Measurements from ENCODE around the gene LRIG2.
"Not testable (repeated sequence)": the region's sequence is repeated elsewhere in the genome, so short reads cannot be mapped to it uniquely, and the experiment has no call there.

LRIG2 gene, protein sequence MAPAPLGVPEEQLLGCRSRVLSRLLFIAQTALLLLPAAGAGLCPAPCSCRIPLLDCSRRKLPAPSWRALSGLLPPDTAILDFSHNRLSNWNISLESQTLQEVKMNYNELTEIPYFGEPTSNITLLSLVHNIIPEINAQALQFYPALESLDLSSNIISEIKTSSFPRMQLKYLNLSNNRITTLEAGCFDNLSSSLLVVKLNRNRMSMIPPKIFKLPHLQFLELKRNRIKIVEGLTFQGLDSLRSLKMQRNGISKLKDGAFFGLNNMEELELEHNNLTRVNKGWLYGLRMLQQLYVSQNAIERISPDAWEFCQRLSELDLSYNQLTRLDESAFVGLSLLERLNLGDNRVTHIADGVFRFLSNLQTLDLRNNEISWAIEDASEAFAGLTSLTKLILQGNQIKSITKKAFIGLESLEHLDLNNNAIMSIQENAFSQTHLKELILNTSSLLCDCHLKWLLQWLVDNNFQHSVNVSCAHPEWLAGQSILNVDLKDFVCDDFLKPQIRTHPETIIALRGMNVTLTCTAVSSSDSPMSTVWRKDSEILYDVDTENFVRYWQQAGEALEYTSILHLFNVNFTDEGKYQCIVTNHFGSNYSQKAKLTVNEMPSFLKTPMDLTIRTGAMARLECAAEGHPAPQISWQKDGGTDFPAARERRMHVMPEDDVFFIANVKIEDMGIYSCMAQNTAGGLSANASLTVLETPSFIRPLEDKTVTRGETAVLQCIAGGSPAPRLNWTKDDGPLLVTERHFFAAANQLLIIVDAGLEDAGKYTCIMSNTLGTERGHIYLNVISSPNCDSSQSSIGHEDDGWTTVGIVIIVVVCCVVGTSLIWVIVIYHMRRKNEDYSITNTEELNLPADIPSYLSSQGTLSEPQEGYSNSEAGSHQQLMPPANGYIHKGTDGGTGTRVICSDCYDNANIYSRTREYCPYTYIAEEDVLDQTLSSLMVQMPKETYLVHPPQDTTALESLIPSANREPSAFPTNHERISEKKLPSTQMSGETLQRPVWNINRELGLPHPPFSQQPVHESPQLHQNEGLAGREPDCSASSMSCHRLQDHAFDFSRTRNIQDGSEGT

DNA sequence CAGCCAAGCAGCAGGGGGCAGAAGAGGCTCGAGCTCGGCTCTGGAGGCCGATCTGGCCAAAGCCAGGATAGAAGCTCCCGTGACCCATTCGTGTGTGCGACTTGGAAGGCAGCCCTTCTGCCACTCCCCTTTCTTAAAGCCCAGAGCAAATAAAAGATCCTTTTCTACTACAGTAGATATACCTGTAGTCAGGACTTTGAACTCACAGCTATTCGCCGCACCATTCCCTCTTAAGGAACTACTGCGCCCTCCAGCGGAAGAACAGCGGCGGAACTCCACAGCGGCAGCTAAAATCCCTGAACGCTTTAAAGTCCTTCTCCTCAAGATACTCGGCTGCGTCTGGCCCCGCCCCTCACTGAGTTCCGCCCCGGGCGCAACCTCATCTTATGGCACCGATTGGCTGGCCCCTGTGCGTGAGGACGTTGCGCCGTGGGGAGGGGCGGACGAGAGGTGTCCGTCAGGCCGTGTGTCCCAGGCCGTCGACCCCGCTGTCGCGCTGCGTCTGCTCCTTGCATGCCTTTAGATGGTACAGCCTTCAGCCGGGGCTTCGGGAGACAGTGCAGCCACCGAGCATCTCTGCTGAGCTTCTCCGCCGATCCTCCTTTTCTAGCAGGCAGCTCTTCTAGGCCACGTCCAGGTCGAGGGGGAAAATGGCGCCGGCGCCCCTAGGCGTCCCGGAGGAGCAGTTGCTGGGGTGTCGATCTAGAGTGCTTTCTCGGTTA is at the start of gene LRIG2:
LRIG2 (plus strand) TSS at position 442 of the 722 bp plus-strand sequence; CDS start at position 651, 209 bp downstream.
- DNase-seq = peak; percentile 98

GRCh38 chr1:113023316-113023715 is 49.7 kb upstream of the LRIG2 start:
- not testable (repeated sequence) for DNase-seq

DNA sequence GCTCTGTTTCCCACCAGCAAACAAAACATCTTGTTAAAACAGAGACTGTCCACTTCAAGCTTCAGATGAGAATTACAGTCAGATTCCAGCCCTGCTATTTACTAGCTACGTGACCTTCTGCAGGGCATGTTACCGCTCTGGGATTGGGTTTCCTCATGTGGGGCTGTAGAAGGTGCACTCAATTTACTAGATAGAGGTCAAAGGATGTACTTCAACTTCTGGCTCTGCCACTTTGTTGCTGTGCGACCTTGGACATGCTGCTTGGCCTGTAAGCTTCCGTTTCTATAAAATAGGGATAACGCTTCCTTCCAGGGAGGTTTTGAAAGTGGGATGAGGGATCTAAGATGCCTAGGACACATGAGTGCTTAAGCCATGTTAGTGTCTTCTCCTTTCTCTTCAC is 46.0 kb upstream of the LRIG2 start:
- DNase-seq = no peak

DNA sequence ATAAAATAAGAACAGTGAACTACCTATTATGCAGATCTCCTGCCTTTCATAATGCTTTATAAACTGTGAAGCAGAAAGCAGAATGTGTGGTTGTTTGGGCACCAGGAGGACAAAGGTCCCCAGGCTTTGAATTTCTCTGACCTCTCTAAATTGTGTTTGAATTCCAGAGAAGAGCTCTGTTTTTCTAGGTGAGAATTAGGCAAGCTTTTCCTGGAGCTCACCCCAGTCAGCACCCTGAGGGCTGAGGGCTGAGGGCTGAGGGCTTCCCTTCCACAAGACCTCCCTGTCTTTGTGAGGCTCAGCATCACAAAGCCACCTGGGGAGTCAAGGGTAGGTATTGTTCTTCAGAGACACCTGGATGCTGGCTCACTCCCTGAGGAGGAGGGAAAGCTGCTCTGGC is 45.5 kb upstream of the LRIG2 start:
- no peak for DNase-seq

DNA sequence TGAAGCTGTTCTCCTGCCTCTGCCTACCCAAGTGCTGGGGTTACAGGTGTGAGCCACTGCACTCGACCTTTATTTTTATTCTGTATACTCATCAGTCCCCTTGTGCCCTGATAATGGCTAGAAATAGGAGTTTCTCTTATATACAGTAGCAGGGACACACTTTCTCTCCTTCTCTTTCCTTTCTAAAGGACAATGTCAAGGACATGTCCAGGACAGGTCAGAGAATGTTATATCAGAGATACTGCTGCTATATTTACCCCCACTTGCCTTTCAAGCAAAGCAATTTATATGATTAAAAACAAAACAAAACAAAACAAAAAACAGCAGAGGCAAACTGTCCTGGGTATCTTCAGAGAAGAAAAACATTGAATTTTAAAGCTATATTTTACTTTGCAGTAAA is 43.2 kb upstream of the LRIG2 start:
- no peak for DNase-seq

GRCh38 chr1:113031171-113031933 is 41.6 kb upstream of the LRIG2 start:
- no peak for DNase-seq

DNA sequence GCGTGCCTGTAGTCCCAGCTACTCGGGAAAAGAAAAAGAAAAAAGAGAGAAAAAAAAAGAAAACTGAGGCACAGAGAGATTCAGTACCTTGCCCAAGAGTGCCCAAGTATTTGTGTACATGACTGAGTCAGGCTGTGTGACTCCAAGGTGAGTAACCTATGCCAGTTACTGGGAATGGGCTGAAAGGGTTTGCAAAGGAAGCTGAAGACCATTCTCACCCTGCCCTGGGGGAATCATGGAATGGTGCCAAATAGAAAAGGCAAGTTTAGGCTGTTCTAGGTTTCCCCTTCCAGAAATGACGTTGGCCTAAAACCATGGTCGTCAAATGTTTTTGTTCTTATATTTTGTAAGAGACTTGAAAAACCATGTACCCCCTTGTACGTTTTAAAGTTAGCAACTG is 37.9 kb upstream of the LRIG2 start:
- DNase-seq = no peak

DNA sequence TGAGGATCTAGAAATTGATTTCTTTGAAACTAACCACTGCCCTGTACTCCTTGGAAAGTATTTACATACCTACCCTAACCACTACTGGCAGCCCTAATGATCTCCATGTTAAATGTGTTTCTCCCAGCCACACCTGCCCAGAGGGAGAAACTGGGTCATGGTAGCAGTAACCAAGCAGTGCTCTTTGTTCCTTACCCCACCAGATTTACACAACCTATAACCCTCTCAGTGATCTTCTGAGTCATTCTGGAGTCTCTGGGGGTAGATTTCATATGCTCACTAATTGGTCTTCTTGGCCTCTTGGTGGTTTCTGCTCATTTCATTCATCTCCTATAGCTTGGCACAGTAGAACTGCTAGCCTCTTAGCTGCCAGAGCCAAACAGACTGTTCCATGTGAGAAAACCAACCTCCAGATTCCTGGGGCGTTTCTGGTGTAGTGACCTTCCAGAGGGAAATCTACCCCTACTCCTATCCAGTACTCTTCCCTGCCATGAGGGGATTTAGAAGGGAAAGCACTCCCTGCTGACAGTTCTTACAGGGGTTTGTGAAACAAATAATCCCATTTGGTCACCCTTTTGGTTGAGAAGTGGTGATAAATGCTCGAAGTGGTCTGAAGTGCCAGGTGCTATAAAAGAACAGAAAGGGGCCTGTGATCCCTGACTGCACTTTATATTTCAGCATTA is 36.2 kb upstream of the LRIG2 start:
- no peak for DNase-seq

DNA sequence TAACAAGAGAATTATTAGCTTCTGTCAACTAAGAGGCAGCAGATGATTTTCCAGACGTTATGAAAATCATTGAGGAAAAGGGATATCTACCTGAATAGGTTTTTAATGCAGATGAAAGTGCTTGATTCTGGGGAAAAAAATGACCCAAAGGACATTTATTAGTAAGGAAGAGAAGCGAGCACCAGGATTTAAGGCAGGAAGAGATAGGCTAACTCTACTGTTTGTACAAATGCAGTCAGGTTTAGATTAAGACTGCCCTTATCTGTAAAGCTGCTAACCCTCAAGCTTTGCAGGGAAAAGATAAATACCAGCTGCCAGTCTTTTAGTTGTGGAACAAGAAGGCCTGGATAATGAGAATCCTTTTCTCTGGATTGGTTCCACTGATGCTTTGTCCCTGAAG is 33.0 kb upstream of the LRIG2 start:
- no peak for DNase-seq

DNA sequence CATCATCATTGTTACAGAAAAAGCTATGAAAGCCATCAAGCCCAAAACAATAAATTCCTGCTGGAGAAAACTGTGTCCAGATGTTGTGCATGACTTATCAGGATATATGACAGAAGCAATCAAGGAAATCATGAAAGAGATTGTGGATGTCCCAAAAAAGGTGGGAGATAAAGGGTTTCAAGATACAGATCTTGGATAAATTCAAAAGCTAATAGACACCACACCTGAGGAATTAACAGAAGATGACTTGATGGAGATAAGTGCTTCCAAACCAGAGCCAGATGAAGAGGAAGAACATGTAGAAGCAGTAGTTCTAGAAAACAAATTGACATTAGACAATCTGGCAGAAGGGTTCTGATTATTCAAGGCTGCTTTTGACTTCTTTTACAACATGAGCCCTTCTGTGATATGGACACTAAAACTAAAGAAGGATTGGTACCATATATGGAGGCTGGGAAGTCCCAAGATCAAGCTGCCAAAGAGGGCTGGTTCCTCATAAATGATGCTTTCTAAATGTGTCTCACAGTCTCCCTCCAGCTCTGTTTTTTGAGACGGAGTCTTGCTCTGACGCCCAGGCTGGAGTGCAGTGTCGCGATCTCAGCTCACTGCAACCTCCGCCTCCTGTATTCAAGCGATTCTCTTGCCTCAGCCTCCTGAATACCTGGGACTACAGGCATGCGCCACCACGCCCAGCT is 32.1 kb upstream of the LRIG2 start:
- no peak for DNase-seq

DNA sequence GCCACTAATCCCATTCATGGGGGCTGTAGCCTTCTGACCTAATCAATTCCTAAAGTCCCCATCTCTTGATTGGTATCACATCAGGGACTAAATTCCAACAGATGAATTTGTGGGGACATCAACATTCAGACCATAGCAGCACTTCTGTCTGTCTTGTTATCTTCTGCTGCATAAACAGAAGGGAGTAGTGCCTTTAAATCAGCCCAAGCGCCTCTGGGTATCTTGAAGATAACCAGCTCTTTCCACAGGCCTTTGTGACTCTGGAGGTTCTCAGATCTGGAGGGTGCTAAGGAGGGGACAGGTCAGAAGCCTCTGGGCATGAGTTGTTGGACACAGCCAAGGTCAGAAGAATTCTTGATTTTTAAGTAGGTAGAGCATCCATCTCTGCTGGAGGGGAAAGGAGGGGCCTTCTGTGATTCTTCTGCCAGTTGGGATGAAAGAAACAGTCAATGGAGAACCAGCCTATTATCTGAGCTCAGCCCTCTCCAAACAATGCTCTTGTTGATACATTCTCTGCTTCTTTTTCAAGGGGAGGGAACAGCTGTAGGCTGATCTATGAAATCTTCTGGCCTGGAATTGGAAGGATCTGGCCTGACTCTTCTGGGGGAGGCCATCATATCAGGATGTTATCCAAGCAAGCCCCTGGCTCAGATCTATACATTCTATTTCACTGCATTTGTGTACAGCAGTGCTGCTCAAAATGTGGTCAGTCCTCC is 31.3 kb upstream of the LRIG2 start:
- no peak for DNase-seq

GRCh38 chr1:113042285-113043143 is 30.5 kb upstream of the LRIG2 start:
- peak; percentile 43 for DNase-seq

GRCh38 chr1:113043144-113043488 is 29.9 kb upstream of the LRIG2 start:
- DNase-seq = not testable (repeated sequence)

DNA sequence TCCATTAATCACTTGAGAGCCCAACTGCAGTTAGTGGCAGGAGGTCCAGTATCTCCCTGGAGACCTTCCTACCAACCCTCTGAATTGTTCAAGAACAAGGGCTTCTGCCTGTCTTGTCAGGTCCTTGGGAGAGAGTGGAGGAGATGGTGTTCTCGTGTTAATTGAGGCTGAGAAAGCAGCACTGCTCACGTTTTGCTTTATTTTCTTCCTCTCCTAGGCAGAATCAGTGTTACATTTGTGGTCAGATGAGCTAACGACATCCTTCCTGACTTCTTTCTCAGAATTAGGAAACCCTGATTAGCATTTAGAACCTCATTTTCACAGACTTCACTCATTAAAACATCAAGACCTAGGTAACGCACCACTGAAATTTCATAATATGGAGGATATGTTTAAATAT is 26.4 kb upstream of the LRIG2 start:
- no peak for DNase-seq

GRCh38 chr1:113048064-113048463 is 24.9 kb upstream of the LRIG2 start:
- DNase-seq = no peak

GRCh38 chr1:113053344-113054126 is 19.5 kb upstream of the LRIG2 start:
- no peak for DNase-seq

- no peak for DNase-seq
Observed at GRCh38 chr1:113055570-113055969, 17.4 kb upstream of the LRIG2 start.

DNA sequence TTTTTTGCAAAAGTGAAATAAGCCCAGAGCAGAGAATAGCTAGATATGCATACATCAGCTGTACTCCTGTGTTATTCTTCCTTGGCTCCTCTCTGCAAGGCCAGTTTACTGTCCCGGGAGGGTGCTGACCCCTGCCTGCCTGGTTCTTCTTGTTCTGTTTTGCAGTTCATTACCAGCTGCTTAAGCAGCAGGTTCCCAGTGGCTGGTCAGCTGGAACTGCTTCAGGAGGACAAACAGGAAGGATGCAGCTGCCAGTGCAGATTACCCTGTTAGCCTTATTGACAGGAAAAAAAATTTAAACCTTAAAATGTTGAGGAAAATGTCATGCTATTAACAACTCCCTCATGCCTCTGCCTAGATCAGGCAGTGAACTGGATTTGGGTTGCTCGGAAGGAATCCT is 16.0 kb upstream of the LRIG2 start:
- peak; percentile 30 for DNase-seq
